NCI-H2029 treated with DMSO at 0.1 percent for 48 hours (cell line): ENCODE results near the gene ZFP3.
"Not testable (repeated sequence)": the region's sequence is repeated elsewhere in the genome, so short reads cannot be mapped to it uniquely, and the experiment has no call there.

Source experiments
- DNase-seq: peaks from one replicate; lab custom pipeline; 2025; lab: John Stamatoyannopoulos, UW

The ZFP3 gene

GRCh38 chr17:5124896-5125295, 46.6 kb downstream of the ZFP3 start:
- DNase-seq = not testable (repeated sequence)

- no peak for DNase-seq
These were observed 48.6 kb downstream of the ZFP3 start for GRCh38 chr17:5126719-5127488.

GRCh38 chr17:5127910-5128309, 49.6 kb downstream of the ZFP3 start:
- DNase-seq = no peak

GRCh38 chr17:5128387-5128786, 50.1 kb downstream of the ZFP3 start:
- DNase-seq = not testable (repeated sequence)

- DNase-seq = no peak
These were observed 50.8 kb downstream of the ZFP3 start for GRCh38 chr17:5128905-5129535.

GRCh38 chr17:5129770-5130169, 51.5 kb downstream of the ZFP3 start:
- DNase-seq = not testable (repeated sequence)

GRCh38 chr17:5130261-5130660, 52.0 kb downstream of the ZFP3 start:
- not testable (repeated sequence) for DNase-seq

- DNase-seq = not testable (repeated sequence)
These were observed 52.4 kb downstream of the ZFP3 start for GRCh38 chr17:5130687-5131086.

GRCh38 chr17:5131146-5131715, 53.0 kb downstream of the ZFP3 start:
- no peak for DNase-seq

- not testable (repeated sequence) for DNase-seq
These were observed 53.7 kb downstream of the ZFP3 start for GRCh38 chr17:5131799-5132502.

- not testable (repeated sequence) for DNase-seq
These were observed 54.4 kb downstream of the ZFP3 start for GRCh38 chr17:5132503-5133225.

- DNase-seq = no peak
These were observed 55.0 kb downstream of the ZFP3 start for GRCh38 chr17:5133311-5133710.

GRCh38 chr17:5133961-5134360, 55.7 kb downstream of the ZFP3 start:
- DNase-seq = not testable (repeated sequence)

GRCh38 chr17:5134571-5134970, 56.3 kb downstream of the ZFP3 start:
- not testable (repeated sequence) for DNase-seq

- not testable (repeated sequence) for DNase-seq
These were observed 57.0 kb downstream of the ZFP3 start for GRCh38 chr17:5135131-5135712.

GRCh38 chr17:5135726-5136579, 57.7 kb downstream of the ZFP3 start:
- DNase-seq = no peak

GRCh38 chr17:5136580-5137412, 58.5 kb downstream of the ZFP3 start:
- not testable (repeated sequence) for DNase-seq

GRCh38 chr17:5137511-5138197, 59.4 kb downstream of the ZFP3 start:
- not testable (repeated sequence) for DNase-seq

GRCh38 chr17:5138198-5138544, 59.9 kb downstream of the ZFP3 start:
- not testable (repeated sequence) for DNase-seq
